WERI-Rb-1 (cell line): Measurements from ENCODE around the gene TBX5.
A peak's percentile ranks its signal among the peaks of the same experiment; 100 is the strongest.

Experiments
- DNase-seq: peaks from one replicate; pipeline ENCODE4 v3.0.0-alpha.2; 2020
- H3K27ac ChIP-seq: fragments of 250-450 bp; sonication (Bioruptor Pico); 2 replicates; pipeline ENCODE4 v1.5.1; 2020; ENCODE audit warnings: mild to moderate bottlenecking, moderate library complexity
- H3K27me3 ChIP-seq: fragments of 250-450 bp; sonication (Bioruptor Pico); 2 replicates; pipeline ENCODE4 v1.5.1; 2021; ENCODE audit warnings: mild to moderate bottlenecking, low read depth, moderate library complexity; ENCODE audit not compliant: insufficient read depth, severe bottlenecking
- H3K36me3 ChIP-seq: fragments of 250-450 bp; sonication (Bioruptor Pico); 2 replicates; pipeline ENCODE4 v1.5.1; 2020; ENCODE audit warnings: mild to moderate bottlenecking, moderate library complexity
- H3K4me3 ChIP-seq: 2 replicates; pipeline ENCODE4 v1.5.1; 2011; ENCODE audit warnings: low read depth, mild to moderate bottlenecking, control low read depth, low read length
- H3K9me3 ChIP-seq: fragments of 250-450 bp; sonication (Bioruptor Pico); 2 replicates; pipeline ENCODE4 v1.5.1; 2021; ENCODE audit warnings: mild to moderate bottlenecking, moderate library complexity; ENCODE audit not compliant: severe bottlenecking
- CTCF ChIP-seq: IDR thresholded peaks from 2 replicates; pipeline ENCODE4 v1.5.1; 2011; ENCODE audit warnings: low read depth, mild to moderate bottlenecking, control low read depth, inconsistent platforms, low read length

The TBX5 gene

DNA sequence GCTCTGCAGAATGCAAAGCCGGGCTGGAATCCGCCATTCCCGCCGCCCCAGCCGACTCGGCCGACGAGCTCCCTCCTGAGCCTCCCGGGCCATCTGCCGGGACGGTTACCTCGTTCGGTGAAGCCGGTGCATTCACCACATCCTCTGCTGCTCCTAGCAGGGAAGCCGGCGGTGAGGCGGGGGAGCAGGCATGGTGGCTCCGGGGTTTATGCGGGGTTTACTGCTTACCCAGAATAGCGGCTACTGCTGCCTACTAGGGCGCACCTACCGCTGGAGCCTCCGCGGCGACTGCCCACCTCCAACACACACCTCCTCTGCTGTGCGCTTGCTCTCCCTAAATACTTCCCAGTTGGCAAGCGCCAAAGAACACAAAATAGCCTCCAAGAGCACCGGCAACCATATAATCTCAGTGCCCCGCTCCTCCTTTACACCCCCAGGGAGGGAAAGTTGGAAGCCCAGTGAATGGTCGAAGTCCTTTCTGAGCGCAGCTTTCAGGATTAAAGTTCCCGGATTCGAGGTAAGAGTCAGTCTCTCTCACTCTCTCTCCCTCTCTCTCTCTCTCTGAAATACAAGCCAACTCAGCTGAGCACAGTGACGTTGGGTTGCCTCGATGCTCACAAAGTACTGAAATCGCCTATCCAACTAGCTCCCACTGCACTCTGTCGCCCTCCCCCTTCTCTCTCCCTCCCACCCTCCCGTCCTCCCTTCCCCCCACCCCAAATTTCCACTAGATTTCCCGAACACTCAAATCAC lies at the start of gene TBX5:
Gene TBX5, minus strand, starts transcription at position 626 of the 753 bp plus-strand sequence. CDS start 2,246 bp downstream, outside the sequence.
- no peak for TF ChIP-seq CTCF
- peak within 1 kb of the TSS; percentile 40; the same call in 1 of the 2 replicates for H3K27ac ChIP-seq
- H3K4me3 ChIP-seq: peak within 1 kb of the TSS; percentile 58
- H3K36me3 ChIP-seq: no peaks in the 10 kb centered on the region
- peaks cover 50% of the 10 kb centered on the region for H3K27me3 ChIP-seq
- peak; percentile 25 for DNase-seq
- H3K9me3 ChIP-seq: no peaks in the 10 kb centered on the region

GRCh38 chr12:114451657-114452056 lies 45.7 kb upstream of the TBX5 start:
- no peak for DNase-seq
- no peaks in the 10 kb centered on the region for H3K36me3 ChIP-seq
- TF ChIP-seq CTCF: no peak
- no peak overlapping the region for H3K4me3 ChIP-seq
- no peaks in the 10 kb centered on the region for H3K9me3 ChIP-seq
- no peak overlapping the region for H3K27ac ChIP-seq
- H3K27me3 ChIP-seq: peaks cover 87% of the 10 kb centered on the region

DNA sequence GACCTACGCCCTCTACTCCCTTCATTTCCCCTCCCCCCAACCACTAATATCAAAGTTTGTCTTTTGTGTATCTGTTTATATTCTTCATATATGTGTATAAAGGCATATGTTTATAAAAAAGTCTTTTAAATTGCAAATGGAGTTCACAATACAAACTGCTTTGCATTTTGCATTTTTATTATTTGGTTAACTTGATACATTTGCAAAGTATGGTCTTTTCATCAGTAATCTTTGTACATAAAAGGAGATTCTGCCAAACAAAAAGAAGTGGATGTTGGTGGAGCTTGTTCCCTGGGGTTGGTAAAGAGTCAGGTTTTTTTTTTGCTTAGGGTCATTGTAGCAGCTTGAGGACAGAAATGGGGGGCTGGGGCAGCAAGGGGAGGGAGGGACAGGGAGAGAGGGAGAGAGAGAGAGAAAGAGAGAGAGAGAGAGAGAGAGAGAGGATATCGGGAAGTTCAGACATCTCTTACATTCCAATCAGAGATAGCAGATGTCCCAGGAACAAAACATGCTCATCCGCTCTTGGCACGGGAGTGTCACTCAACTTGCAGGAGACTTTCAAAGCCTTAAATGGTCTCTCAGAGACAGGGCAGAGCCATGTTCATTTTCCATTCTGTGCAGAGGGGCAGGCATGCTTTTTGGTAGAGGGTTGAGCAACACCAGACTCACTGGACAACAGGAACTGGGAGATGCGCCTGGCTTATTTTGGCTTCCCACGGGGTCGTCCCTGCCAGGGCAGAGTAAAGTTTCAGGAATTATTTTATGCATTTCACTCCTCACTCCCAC lies 44.8 kb upstream of the TBX5 start:
- no peaks in the 10 kb centered on the region for H3K36me3 ChIP-seq
- no peak overlapping the region for H3K4me3 ChIP-seq
- no peaks in the 10 kb centered on the region for H3K9me3 ChIP-seq
- no peak for TF ChIP-seq CTCF
- peaks cover 87% of the 10 kb centered on the region for H3K27me3 ChIP-seq
- H3K27ac ChIP-seq: no peak overlapping the region
- no peak for DNase-seq

DNA sequence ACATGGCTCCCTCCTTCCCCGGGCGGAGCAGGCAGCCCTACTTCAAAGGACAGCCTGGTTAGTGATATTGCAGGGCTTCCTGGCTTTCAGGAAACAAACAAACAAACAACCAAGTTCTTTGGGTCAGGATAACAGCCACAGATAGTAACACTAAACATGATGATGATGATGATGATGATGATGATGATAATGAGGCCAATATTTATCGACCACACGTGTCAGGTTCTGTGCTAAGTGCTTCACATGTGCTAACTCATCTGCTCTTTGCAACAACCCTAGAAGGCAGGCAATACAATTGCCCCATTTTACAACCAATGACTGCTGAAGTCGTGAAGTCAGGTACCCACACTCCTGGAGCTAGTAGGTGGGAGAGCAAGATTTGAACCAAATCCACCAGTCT lies 44.1 kb upstream of the TBX5 start:
- no peak for TF ChIP-seq CTCF
- Histone ChIP-seq H3K27me3 (peaks cover 86% of the 10 kb centered on the region), H3K9me3 (no peaks in the 10 kb centered on the region), H3K4me3 (no peak overlapping the region), H3K27ac (no peak overlapping the region), H3K36me3 (no peaks in the 10 kb centered on the region)
- DNase-seq: no peak

- no peak overlapping the region for H3K4me3 ChIP-seq
- peaks cover 91% of the 10 kb centered on the region for H3K27me3 ChIP-seq
- TF ChIP-seq CTCF: no peak
- H3K36me3 ChIP-seq: no peaks in the 10 kb centered on the region
- H3K9me3 ChIP-seq: no peaks in the 10 kb centered on the region
- no peak for DNase-seq
- no peak overlapping the region for H3K27ac ChIP-seq
Observed at GRCh38 chr12:114448618-114448933, 42.6 kb upstream of the TBX5 start.
